IPS DF 19.7 (cell line): ENCODE results near the gene NPAS3.
A peak's percentile ranks its signal among the peaks of the same experiment; 100 is the strongest.

Experiments used
- DNase-seq: peaks from one replicate; pipeline ENCODE4 v3.0.0-alpha.2; 2013; ENCODE audit warnings: low read depth, low spot score

The NPAS3 gene

GRCh38 chr14:33165144-33165925, 226.7 kb downstream of the NPAS3 start:
- DNase-seq: no peak

GRCh38 chr14:33165926-33166289, 227.2 kb downstream of the NPAS3 start:
- DNase-seq: no peak

- DNase-seq: no peak
These were observed 237.3 kb downstream of the NPAS3 start for GRCh38 chr14:33175951-33176350.

GRCh38 chr14:33184587-33184986, 245.9 kb downstream of the NPAS3 start:
- DNase-seq: no peak

- DNase-seq: no peak
These were observed 248.0 kb downstream of the NPAS3 start for GRCh38 chr14:33186656-33187055.

- no peak for DNase-seq
These were observed 250.2 kb downstream of the NPAS3 start for GRCh38 chr14:33188880-33189279.

GRCh38 chr14:33191855-33192254, 253.2 kb downstream of the NPAS3 start:
- no peak for DNase-seq

GRCh38 chr14:33194551-33194950, 255.9 kb downstream of the NPAS3 start:
- DNase-seq: no peak

GRCh38 chr14:33198684-33199083, 260.0 kb downstream of the NPAS3 start:
- no peak for DNase-seq

- no peak for DNase-seq
These were observed 262.4 kb downstream of the NPAS3 start for GRCh38 chr14:33201116-33201515.

- no peak for DNase-seq
These were observed 268.3 kb downstream of the NPAS3 start for GRCh38 chr14:33206981-33207380.

GRCh38 chr14:33207467-33208017, 268.9 kb downstream of the NPAS3 start:
- DNase-seq: no peak

- no peak for DNase-seq
These were observed 271.6 kb downstream of the NPAS3 start for GRCh38 chr14:33210311-33210710.

GRCh38 chr14:33218026-33218425, 279.3 kb downstream of the NPAS3 start:
- DNase-seq: no peak

GRCh38 chr14:33219957-33220356, 281.3 kb downstream of the NPAS3 start:
- no peak for DNase-seq

GRCh38 chr14:33229269-33229929, 290.7 kb downstream of the NPAS3 start:
- DNase-seq: no peak

- no peak for DNase-seq
These were observed 291.3 kb downstream of the NPAS3 start for GRCh38 chr14:33230021-33230420.

GRCh38 chr14:33232031-33232430, 293.4 kb downstream of the NPAS3 start:
- no peak for DNase-seq

- DNase-seq: peak; percentile 15
These were observed 298.5 kb downstream of the NPAS3 start for GRCh38 chr14:33237115-33237740.

GRCh38 chr14:33239465-33239864, 300.8 kb downstream of the NPAS3 start:
- no peak for DNase-seq

- no peak for DNase-seq
These were observed 301.8 kb downstream of the NPAS3 start for GRCh38 chr14:33240466-33240865.

- DNase-seq: no peak
These were observed 302.7 kb downstream of the NPAS3 start for GRCh38 chr14:33241331-33241730.
